Left renal pelvis (tissue), 4 donors: Measurements from ENCODE around the gene KCNJ6. TPM values are rescaled to one million over a fixed set of nuclear protein-coding genes. Genes with fewer than 3 reads are reported as not detected.
A peak's percentile ranks its signal among the peaks of the same experiment; 100 is the strongest.
"Not testable (repeated sequence)": the region's sequence is repeated elsewhere in the genome, so short reads cannot be mapped to it uniquely, and the experiment has no call there.

Experiments used
- DNase-seq, 4 donors: peaks; one replicate each; pipeline ENCODE4 v3.0.0-alpha.2; 2013; ENCODE audit warnings: low read depth in 4 of 4, low spot score in 3 of 4
- polyA plus RNA-seq, 4 donors: library from polyadenylated mRNA; unstranded; fragments of 120-200 nt; gene quantifications; one replicate each; pipeline ENCODE4 v1.2.1, GENCODE V29; 2013; ENCODE audit not compliant: insufficient read length in 4 of 4

Gene KCNJ6, protein sequence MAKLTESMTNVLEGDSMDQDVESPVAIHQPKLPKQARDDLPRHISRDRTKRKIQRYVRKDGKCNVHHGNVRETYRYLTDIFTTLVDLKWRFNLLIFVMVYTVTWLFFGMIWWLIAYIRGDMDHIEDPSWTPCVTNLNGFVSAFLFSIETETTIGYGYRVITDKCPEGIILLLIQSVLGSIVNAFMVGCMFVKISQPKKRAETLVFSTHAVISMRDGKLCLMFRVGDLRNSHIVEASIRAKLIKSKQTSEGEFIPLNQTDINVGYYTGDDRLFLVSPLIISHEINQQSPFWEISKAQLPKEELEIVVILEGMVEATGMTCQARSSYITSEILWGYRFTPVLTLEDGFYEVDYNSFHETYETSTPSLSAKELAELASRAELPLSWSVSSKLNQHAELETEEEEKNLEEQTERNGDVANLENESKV
- polyA plus RNA-seq = under 1 TPM; 0.23 to 0.49 (median 0.27) TPM

DNA sequence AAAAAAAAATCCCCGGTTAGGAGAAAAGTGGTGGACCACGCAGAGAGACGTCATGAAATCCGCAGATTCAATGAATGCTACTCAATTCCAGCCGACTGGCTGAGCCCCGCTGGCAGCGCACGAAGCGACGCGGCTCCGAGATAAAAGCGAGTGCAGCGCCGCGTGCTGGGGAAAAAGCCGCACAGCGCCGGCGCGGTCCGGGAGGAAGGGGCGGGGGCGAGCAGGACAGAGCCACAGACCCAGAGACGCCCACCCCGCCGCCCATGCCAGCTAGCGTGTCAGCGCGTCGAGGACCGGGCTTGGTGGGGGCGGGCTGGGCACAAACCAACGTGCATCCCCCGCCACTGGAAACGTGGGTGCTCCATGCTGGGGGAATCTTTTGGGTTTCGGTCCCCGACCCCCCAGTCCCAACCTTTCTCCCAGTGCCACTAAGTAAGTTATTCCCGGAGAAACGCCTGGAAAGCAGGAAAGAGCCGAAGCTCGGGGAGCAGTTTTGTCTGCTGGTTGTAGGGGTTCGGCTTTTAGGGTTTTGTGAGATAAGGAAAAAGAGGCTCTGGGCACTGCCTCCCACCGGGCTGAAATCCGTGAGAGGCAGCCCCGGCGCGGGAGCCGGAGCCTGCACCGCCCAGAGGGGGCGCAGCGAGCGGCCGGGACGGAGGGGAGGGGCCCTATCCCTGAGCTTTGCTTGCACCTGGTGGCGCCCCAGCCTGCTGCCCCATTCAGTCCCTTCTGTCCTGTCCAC is at the start of gene KCNJ6:
TSS of gene KCNJ6 (minus strand) at position 148 of the 742 bp plus-strand sequence. CDS start 75,775 bp downstream, outside the sequence.
- peak in 3 of 4 donors; percentile 35 to 50 (median 37) for DNase-seq

DNA sequence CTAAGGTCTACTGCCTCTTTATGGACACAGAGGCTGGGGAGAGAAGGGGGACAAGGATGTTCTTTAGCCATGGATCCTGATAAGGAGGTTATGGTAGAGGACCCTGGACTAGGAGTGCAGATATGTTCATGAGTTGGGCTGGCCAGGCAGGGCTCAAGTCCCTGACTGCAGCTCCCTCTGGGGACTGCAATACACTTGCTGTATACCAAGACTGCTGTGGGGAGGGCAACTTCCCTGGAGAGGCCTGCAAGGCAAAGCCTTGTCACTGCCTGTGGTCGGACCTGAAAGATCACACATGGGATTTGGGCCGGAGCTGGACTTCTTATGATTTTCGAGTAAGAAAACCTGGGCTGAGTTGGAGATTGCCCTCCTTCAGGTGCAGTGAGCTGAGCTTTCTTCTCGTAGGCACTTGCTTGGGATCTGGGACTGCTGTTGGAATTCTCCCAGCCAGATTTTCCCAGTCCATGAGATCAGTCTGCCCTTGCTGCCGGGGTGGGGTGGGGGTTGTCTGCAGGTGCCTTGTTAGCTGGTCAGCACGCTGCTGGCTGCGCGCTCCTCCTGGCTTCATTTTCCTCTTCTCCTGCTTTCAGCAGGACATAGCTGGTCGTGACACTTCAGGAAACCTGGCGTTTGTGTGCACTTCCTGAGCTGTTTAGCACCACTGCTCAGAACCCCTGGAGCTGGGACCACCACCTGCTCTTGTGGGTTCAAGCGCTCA is 49.0 kb upstream of the KCNJ6 start:
- DNase-seq = no peak

DNA sequence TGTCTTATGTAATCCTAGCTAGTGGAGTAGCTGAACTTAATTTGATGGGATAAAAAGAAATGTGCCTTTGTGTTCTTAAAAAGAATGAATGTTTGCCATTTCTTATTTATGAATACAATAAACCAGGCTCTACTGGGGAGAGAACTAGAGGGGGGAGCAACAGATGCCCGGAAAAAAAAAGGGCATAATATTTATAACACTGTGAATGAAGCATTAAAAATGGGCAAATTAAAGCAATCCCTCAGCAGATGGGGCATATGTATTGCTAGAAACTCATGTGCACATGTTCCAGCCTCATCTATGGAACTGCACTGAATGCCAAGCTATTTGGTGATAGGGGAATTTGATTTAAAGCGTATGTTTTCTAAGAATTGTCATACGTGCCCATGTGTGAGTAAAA is 42.3 kb upstream of the KCNJ6 start:
- DNase-seq = no peak

DNA sequence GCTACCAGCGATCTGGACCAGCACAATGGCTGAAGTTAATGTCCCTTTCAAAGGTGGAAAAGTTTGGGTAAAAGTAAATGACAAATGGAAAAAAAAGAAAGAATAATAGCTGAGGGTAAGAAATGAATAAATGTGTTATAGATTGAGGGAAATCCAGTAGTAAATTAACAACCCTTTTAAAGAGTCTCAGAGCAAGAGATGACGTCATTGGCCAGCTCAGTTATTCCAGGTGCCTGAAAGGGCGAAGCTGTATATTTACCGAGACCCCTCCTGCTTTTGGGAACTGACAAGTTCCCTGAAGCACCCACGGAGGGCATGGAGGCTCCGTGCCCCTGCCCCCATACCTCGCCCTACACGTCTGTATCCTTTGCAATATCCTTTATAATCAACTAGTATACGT is 40.5 kb upstream of the KCNJ6 start:
- no peak for DNase-seq

DNA sequence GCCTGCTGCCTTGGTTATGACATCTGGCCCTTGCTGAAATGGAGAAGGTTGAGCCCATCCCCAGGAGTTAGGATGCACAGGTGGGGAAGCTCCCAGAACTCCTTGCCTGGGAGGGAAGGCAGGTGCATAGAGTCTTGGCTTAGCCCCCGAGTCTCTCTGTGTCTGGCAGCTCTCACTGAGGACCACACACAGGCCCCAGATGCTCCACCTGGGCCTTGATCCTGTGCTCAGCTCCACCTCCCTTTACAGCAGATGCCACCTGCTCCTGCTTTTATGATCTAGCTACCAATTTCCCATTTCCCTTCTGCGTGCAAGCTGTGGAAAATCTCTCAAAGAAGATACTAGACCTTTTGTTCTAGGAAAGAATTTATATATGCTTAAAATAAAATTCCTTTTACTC is 28.8 kb upstream of the KCNJ6 start:
- no peak for DNase-seq

DNA sequence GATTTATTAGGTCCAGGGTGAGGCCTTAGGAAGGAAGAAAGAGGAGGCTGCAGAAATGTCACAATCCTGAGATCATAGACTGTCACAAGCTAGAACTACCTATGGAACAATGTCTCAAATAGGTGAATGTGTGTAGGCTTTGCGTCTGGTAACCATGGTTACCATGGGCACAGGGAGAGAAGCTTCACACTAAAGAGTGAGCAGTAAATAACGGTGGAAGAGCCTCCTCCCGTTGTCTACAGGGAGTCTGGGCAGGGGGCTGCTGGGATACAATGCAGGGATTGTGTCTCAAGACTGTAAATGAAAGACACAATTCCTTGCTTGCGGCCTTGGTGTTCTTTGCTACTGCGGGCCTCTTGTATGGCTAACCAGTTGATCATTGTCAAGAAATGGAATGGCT is 28.2 kb upstream of the KCNJ6 start:
- no peak for DNase-seq

DNA sequence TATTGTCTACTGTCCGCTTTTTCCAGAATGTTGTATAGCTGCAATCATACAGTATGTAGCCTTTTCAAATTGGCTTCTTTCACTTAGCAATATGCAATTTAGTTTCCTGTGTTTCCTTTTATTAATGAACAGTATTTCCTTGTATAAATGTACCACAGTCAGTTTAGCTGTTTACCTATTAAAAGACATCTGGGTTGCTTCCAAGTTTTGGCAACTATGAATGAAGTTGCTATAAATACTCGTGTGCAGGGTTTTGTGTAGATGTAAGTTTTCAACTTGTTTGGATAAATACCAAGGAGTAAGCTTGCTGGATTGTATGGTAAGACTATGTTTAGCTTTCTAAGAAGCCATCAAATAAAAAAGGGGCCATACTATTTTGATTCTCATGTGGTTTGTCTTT is 24.4 kb upstream of the KCNJ6 start:
- DNase-seq = no peak

DNA sequence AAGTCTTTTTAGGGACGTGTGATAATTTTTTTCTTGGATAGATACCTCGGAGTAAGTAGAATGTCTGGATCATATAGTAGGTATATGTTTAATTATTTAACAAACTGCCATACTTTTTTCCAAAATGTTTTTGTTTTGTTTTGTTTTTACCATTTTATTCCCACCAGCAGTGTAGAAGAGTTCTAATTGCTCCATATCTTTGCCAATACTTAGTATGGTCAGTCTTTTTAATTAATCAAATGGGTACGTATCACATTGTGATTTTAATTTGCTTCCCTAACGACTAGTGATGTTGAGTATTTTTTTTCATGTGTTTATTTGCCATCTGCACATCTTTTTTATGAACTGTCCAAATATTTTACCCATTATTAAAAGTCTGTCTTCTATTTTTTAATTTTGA is 23.6 kb upstream of the KCNJ6 start:
- DNase-seq = no peak

DNA sequence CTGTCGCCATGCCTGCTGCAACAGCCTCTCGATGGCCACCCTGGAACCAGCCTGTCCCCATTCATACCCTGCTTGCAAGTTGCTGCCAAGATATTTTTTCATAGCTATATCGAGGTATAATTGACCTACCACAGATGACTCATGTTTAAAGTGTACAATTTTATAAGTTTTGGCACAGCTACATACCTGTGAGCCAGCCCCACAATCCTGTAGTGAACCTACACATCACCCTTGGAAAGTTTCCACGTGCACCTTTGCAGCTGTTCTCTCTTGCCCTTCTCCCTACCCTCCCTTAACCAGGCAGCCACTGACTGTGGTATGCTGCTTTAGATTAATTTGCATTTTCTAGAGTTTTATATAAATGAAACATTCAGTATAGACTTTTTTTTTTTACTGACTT is 23.0 kb upstream of the KCNJ6 start:
- no peak for DNase-seq

DNA sequence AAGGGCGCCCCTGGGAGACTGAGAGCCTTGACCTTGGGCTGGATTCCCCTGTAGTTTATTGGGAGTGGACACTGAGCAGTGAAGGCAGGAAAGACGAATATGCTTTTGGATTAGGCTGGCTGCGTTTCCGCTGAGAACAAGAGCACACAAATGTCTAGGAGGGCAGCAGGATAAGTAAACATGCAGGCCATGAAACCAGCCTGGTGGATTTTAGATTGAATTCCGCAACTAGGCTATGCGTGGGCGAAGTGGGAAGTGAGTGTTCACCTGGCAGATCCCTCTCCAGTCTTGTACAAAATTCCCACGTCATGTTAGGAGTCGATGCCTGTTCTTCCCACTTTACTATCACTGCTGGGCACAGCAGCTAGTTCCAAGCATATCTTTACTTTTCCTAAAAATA is 21.4 kb upstream of the KCNJ6 start:
- no peak for DNase-seq

DNA sequence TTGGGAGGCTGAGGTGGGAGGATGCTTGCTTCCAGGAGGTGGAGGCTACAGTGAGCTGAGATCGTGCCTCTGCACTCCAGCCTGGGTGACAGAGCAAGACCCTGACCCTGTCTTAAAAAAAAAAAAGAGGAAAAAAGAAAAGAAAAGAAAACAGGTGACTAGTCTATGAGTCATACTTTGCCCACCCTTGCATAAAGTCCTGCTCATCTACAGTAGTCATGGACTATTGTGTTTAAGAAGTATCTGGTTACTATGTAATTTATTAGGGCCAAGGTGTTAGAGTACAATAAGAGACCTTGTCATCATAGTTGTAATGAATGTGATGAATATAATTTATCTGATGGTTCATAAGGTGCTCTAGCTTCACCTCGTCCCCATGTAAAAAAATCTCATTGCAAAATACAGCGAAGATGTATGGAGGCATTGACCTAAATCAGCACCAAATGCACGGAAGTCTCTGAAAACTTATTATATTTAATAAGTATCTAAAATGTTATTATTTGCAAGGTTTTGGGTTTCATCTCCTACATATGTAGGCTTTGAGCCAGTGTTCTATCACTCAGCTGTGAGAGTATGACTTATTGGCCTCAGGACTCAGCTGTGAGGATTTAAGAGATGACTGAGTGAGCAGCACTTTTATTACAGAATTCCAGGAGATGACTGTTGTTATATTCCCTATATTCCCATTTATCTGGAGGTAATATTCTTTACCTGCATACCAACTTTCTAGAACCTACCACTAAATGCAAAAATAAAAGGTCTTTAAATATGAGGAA is 19.9 kb upstream of the KCNJ6 start:
- DNase-seq = no peak

DNA sequence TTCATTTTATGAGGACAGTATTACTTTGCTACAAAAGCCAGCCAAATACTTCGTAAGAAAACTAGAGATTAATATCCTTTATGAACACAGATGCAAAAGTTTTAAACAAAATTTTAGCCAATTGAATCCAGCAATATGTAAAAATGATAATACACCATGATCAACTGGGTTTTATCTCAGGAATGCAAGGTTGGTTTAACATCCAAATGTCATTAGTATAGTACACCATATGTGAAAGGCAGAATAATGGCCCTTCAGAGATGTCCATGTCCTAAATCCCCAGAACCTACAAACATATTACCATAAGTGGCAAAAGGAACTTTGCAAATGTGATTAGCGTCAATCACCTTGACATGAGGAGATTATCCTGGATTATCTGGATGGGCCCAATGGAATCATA is 16.7 kb upstream of the KCNJ6 start:
- no peak for DNase-seq

DNA sequence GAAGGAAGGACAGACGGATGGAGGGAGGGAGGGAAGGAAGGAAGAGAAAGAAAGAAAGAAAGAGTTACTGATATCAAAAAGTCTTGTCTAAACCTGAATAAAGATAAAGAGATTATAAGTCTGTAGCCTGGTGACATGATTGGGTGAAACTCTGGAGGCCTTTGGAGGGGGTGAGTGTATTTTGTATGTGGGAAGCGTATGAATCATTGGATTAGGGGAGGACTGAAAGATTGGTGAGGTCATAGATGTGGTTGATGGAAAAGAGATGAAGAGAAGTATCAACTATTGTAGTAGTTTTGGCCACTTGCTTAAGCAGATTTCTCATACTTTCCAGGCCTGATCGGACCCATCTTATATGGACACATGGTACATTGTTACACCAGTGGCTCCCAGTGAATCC is 11.5 kb upstream of the KCNJ6 start:
- no peak for DNase-seq

DNA sequence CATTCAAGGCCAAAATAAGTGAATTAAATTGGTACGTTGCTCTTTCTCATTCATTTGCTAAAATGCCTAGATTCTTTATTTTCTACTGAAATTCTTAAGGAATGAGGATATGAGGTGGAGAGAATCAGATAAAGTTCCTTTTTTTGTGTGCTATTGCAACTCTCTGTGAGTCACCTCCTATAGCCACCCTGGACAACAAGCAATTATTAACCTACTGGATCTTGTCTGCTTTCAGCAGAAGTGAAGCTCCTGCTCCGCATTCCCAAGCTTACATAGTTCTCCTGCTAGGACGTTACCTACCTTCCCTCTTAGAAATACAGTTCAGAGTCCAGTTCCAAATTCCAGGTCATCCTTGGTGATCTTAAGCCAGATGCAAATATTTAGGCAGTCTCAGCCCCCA is 4.8 kb upstream of the KCNJ6 start:
- DNase-seq = no peak

DNA sequence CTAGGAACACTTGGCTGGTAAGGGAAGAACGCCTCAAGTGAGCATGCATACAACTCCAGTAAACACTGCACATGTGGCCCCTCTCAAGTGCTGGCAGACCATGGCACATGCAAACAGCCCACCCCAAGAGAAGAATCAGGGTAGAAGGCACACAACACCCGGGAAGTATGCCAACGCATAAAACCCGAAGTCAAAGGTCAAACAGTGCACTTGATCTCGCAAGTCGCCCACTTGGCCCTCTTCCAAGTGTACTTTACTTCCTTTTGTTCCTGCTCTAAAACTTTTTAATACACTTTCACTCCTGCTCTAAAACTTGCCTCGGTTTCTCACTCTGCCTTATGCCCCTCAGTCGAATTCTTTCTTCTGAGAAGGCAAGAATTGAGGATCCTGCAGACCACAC is 4.0 kb upstream of the KCNJ6 start:
- not testable (repeated sequence) for DNase-seq

DNA sequence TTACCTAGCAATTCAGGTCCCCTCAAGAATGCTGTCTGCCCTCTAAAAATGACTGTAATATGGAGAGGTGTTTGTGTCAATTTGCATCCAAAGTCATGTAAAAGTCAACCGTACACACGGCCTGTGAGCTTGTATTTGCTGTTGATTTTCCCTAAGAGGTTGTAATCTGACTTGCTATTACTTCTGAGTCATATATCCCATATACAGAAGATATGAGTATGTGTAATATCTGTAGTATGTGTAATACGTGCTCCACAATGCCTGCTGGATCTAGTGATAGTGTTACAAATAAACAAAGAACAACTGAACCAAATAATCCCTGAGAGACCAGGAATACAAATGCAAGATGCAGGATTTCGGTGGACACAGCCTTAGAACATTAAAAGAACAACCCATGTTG is 1.4 kb upstream of the KCNJ6 start:
- no peak for DNase-seq

DNA sequence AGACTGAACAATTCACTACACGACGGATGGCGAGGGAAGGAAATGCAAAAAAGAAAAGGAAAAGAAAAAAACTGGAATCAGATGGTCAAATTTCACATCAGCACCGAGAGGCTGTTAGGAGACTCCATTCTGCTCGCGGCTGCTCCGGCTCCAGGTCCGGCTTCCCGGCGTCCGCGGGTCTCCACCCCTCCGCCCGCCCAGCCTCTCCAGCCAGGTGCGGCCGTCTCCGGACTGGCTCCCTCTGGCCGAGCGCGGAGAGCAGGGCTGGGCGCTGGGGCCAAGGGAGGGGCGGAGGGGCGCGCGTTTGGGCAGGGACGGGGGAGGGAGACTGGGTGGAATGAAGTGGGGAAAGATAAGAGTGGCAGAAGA is 332 bp downstream of the KCNJ6 start:
- no peak for DNase-seq

DNA sequence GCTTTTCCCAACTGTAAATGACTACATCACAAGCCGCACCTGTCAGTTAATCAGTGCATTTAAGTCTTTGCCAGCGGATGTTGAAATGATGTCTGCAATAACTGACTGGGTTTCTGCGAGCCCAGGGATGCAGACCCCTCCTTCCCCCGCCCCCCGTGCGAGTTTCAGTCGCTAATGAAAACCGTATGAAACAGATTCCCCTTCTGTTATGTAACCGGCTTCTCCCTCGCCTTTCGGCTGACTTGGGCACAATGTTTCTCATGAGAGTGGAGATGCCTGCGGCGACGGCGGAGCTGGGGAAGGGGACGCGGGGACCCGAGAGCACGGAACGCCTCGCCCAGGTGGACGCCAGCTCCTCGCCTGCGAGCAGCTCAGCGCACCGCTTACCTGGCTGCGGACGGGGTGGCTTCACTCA is 753 bp downstream of the KCNJ6 start:
- DNase-seq = no peak

DNA sequence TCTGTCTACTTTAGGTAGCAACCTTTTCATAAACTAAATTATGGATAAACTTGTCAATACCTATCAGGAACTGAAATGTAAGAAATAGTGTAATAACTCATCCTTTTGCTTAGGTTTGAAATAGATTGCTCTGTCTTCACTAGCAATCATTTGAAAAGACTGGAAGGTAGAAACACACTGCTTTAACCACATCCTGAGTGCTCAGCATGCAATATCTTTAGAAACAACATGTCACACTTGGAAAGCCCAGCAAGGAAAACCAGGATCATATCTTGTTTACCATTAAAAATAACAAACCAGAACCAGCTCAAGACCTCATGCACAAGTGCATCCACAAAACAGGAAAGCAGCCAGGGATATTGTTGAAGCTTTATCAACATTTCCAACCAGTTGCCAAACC is 3.6 kb downstream of the KCNJ6 start:
- no peak for DNase-seq

DNA sequence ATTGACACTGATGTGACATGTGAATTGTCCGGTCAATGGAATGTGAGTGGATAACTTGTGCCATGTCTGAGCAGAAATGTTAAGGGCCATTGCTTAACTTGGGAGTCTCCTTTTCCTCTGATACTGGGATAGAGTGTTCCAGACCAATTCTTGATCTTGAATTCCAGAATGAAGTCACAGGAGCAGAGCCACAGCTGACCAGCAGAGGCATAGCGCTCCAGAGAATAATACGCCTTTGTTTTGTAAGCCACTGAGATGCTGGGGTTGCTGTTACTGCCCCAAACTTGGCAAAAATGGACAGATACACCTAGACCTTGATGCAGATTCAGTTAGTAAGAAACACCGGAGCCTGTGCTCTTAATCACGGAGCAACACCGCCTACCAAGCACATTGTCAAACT is 6.3 kb downstream of the KCNJ6 start:
- no peak for DNase-seq

DNA sequence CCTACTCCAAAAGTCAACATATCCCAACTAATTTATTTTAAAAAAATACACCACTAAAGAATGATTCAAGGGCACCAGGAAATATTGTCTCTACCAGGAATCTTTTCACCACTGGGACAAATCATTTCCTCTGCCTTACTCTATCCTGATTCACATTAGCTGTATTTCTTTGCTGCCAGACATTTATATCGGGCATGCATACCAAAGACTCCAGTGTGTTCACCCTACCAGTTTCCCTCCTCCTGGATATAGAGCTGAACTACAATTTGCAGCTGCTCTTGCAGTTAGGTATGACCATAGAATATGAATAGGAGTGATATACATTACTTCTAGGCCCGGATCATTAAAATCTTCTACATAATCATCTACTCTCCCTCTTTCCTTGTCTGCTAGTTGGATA is 7.6 kb downstream of the KCNJ6 start:
- DNase-seq = no peak
